ENCODE results near the gene ESRRA.
"Not testable (repeated sequence)": the region's sequence is repeated elsewhere in the genome, so short reads cannot be mapped to it uniquely, and the experiment has no call there.

Gene ESRRA

GRCh38 chr11:64317325-64317960, 12.1 kb downstream of the ESRRA start, which contains the start of gene TRMT112:
TSS of gene TRMT112 (minus strand) at chr11:64317559. CDS start at chr11:64317526, 33 bp downstream.
- H3K9me3 ChIP-seq (ENCODE audit: control insufficient read depth, insufficient read depth, low read length), result no peaks in the 10 kb centered on the region
- H3K27ac ChIP-seq (ENCODE audit: low read depth, low read length), result peak within 1 kb of the TSS; percentile 100
- peaks cover 14% of the 10 kb centered on the region for H3K4me1 ChIP-seq (ENCODE audit: control insufficient read depth, insufficient read depth, low read length)
- H3K27me3 ChIP-seq (ENCODE audit: control insufficient read depth, insufficient read depth, low read length), result no peaks in the 10 kb centered on the region
- peaks cover 50% of the 10 kb centered on the region for H3K36me3 ChIP-seq (ENCODE audit: control insufficient read depth, insufficient read depth, low read length)
- peak within 1 kb of the TSS; percentile 87 for H3K4me3 ChIP-seq (ENCODE audit: low read depth, low read length)
- H3K9ac ChIP-seq (ENCODE audit: low read depth, low read length), result peak within 1 kb of the TSS; percentile 86

GRCh38 chr11:64317961-64318765, 12.8 kb downstream of the ESRRA start, which contains the start of gene PRDX5:
TSS of gene PRDX5 (plus strand) at chr11:64318121. CDS start at chr11:64318216, 95 bp downstream.
- H3K27ac ChIP-seq (ENCODE audit: low read depth, low read length), result peak within 1 kb of the TSS; percentile 100
- H3K9ac ChIP-seq (ENCODE audit: low read depth, low read length), result peak within 1 kb of the TSS; percentile 86
- H3K36me3 ChIP-seq (ENCODE audit: control insufficient read depth, insufficient read depth, low read length), result peaks cover 53% of the 10 kb centered on the region
- H3K4me1 ChIP-seq (ENCODE audit: control insufficient read depth, insufficient read depth, low read length), result peaks cover 14% of the 10 kb centered on the region
- H3K9me3 ChIP-seq (ENCODE audit: control insufficient read depth, insufficient read depth, low read length), result no peaks in the 10 kb centered on the region
- H3K4me3 ChIP-seq (ENCODE audit: low read depth, low read length), result peak within 1 kb of the TSS; percentile 87
- no peaks in the 10 kb centered on the region for H3K27me3 ChIP-seq (ENCODE audit: control insufficient read depth, insufficient read depth, low read length)

- peak overlapping the region; percentile 87 for H3K4me3 ChIP-seq (ENCODE audit: low read depth, low read length)
- peak overlapping the region; percentile 100 for H3K27ac ChIP-seq (ENCODE audit: low read depth, low read length)
- H3K9me3 ChIP-seq (ENCODE audit: control insufficient read depth, insufficient read depth, low read length), result no peaks in the 10 kb centered on the region
- H3K27me3 ChIP-seq (ENCODE audit: control insufficient read depth, insufficient read depth, low read length), result no peaks in the 10 kb centered on the region
- H3K36me3 ChIP-seq (ENCODE audit: control insufficient read depth, insufficient read depth, low read length), result peaks cover 53% of the 10 kb centered on the region
- H3K4me1 ChIP-seq (ENCODE audit: control insufficient read depth, insufficient read depth, low read length), result peaks cover 14% of the 10 kb centered on the region
- H3K9ac ChIP-seq (ENCODE audit: low read depth, low read length), result peak overlapping the region; percentile 34; the same call in 1 of the 2 replicates
Measured at GRCh38 chr11:64318766-64319761, 13.7 kb downstream of the ESRRA start.

GRCh38 chr11:64320556-64320955, 15.2 kb downstream of the ESRRA start:
- Histone ChIP-seq H3K4me1 (ENCODE audit: control insufficient read depth, insufficient read depth, low read length) (peaks cover 14% of the 10 kb centered on the region), H3K9ac (ENCODE audit: low read depth, low read length) (no peak overlapping the region), H3K27ac (ENCODE audit: low read depth, low read length) (no peak overlapping the region), H3K9me3 (ENCODE audit: control insufficient read depth, insufficient read depth, low read length) (no peaks in the 10 kb centered on the region), H3K4me3 (ENCODE audit: low read depth, low read length) (no peak overlapping the region), H3K27me3 (ENCODE audit: control insufficient read depth, insufficient read depth, low read length) (no peaks in the 10 kb centered on the region), H3K36me3 (ENCODE audit: control insufficient read depth, insufficient read depth, low read length) (peaks cover 39% of the 10 kb centered on the region)

- Histone ChIP-seq H3K9ac (ENCODE audit: low read depth, low read length) (no peak overlapping the region), H3K27ac (ENCODE audit: low read depth, low read length) (no peak overlapping the region), H3K4me1 (ENCODE audit: control insufficient read depth, insufficient read depth, low read length) (peaks cover 14% of the 10 kb centered on the region), H3K4me3 (ENCODE audit: low read depth, low read length) (no peak overlapping the region), H3K9me3 (ENCODE audit: control insufficient read depth, insufficient read depth, low read length) (no peaks in the 10 kb centered on the region), H3K27me3 (ENCODE audit: control insufficient read depth, insufficient read depth, low read length) (no peaks in the 10 kb centered on the region), H3K36me3 (ENCODE audit: control insufficient read depth, insufficient read depth, low read length) (peaks cover 34% of the 10 kb centered on the region)
Measured at GRCh38 chr11:64321026-64321425, 15.7 kb downstream of the ESRRA start.

GRCh38 chr11:64321533-64321932, 16.2 kb downstream of the ESRRA start:
- Histone ChIP-seq H3K36me3 (ENCODE audit: control insufficient read depth, insufficient read depth, low read length) (peaks cover 29% of the 10 kb centered on the region), H3K4me1 (ENCODE audit: control insufficient read depth, insufficient read depth, low read length) (peaks cover 9% of the 10 kb centered on the region), H3K9me3 (ENCODE audit: control insufficient read depth, insufficient read depth, low read length) (no peaks in the 10 kb centered on the region), H3K4me3 (ENCODE audit: low read depth, low read length) (no peak overlapping the region), H3K27ac (ENCODE audit: low read depth, low read length) (no peak overlapping the region), H3K27me3 (ENCODE audit: control insufficient read depth, insufficient read depth, low read length) (no peaks in the 10 kb centered on the region), H3K9ac (ENCODE audit: low read depth, low read length) (no peak overlapping the region)

GRCh38 chr11:64322925-64323260, 17.6 kb downstream of the ESRRA start:
- H3K27ac ChIP-seq (ENCODE audit: low read depth, low read length), result no peak overlapping the region
- H3K36me3 ChIP-seq (ENCODE audit: control insufficient read depth, insufficient read depth, low read length), result peaks cover 29% of the 10 kb centered on the region
- no peak overlapping the region for H3K9ac ChIP-seq (ENCODE audit: low read depth, low read length)
- H3K4me3 ChIP-seq (ENCODE audit: low read depth, low read length), result no peak overlapping the region
- no peaks in the 10 kb centered on the region for H3K27me3 ChIP-seq (ENCODE audit: control insufficient read depth, insufficient read depth, low read length)
- peaks cover 9% of the 10 kb centered on the region for H3K4me1 ChIP-seq (ENCODE audit: control insufficient read depth, insufficient read depth, low read length)
- no peaks in the 10 kb centered on the region for H3K9me3 ChIP-seq (ENCODE audit: control insufficient read depth, insufficient read depth, low read length)

GRCh38 chr11:64323373-64323772, 18.0 kb downstream of the ESRRA start:
- Histone ChIP-seq H3K36me3 (ENCODE audit: control insufficient read depth, insufficient read depth, low read length) (peaks cover 29% of the 10 kb centered on the region), H3K9ac (ENCODE audit: low read depth, low read length) (no peak overlapping the region), H3K27ac (ENCODE audit: low read depth, low read length) (no peak overlapping the region), H3K4me3 (ENCODE audit: low read depth, low read length) (no peak overlapping the region), H3K4me1 (ENCODE audit: control insufficient read depth, insufficient read depth, low read length) (peaks cover 9% of the 10 kb centered on the region), H3K27me3 (ENCODE audit: control insufficient read depth, insufficient read depth, low read length) (no peaks in the 10 kb centered on the region), H3K9me3 (ENCODE audit: control insufficient read depth, insufficient read depth, low read length) (no peaks in the 10 kb centered on the region)

GRCh38 chr11:64323984-64324383, 18.7 kb downstream of the ESRRA start:
- H3K4me3 ChIP-seq (ENCODE audit: low read depth, low read length); H3K9me3 ChIP-seq (ENCODE audit: control insufficient read depth, insufficient read depth, low read length); H3K4me1 ChIP-seq (ENCODE audit: control insufficient read depth, insufficient read depth, low read length); H3K27ac ChIP-seq (ENCODE audit: low read depth, low read length); H3K9ac ChIP-seq (ENCODE audit: low read depth, low read length); H3K27me3 ChIP-seq (ENCODE audit: control insufficient read depth, insufficient read depth, low read length): not testable (repeated sequence)
- peaks cover 29% of the 10 kb centered on the region for H3K36me3 ChIP-seq (ENCODE audit: control insufficient read depth, insufficient read depth, low read length)

- peak overlapping the region; percentile 54 for H3K27ac ChIP-seq (ENCODE audit: low read depth, low read length)
Measured at GRCh38 chr11:64324692-64325469, 19.6 kb downstream of the ESRRA start.

More at GRCh38 chr11:64324692-64325469, 19.6 kb downstream of the ESRRA start:
- H3K4me3 ChIP-seq (ENCODE audit: low read depth, low read length), result no peak overlapping the region
- H3K27me3 ChIP-seq (ENCODE audit: control insufficient read depth, insufficient read depth, low read length), result no peaks in the 10 kb centered on the region
- H3K36me3 ChIP-seq (ENCODE audit: control insufficient read depth, insufficient read depth, low read length), result peaks cover 24% of the 10 kb centered on the region
- no peak overlapping the region for H3K9ac ChIP-seq (ENCODE audit: low read depth, low read length)
- H3K9me3 ChIP-seq (ENCODE audit: control insufficient read depth, insufficient read depth, low read length), result no peaks in the 10 kb centered on the region
- no peaks in the 10 kb centered on the region for H3K4me1 ChIP-seq (ENCODE audit: control insufficient read depth, insufficient read depth, low read length)
